NCI-H1436 (cell line): ENCODE data around the gene FBXW8.

Experiments
- DNase-seq: peaks from one replicate; lab custom pipeline; 2025; lab: John Stamatoyannopoulos, UW

The FBXW8 gene

GRCh38 chr12:116955382-116956021, 44.8 kb downstream of the FBXW8 start:
- DNase-seq: no peak

- no peak for DNase-seq
Observed at GRCh38 chr12:116958402-116959197, 47.9 kb downstream of the FBXW8 start.

- DNase-seq: no peak
Observed at GRCh38 chr12:116959198-116959460, 48.4 kb downstream of the FBXW8 start.

GRCh38 chr12:116959845-116960514, 49.2 kb downstream of the FBXW8 start:
- DNase-seq: no peak

GRCh38 chr12:116962197-116962596, 51.4 kb downstream of the FBXW8 start:
- DNase-seq: no peak

GRCh38 chr12:116962783-116963356, 52.1 kb downstream of the FBXW8 start:
- no peak for DNase-seq

- peak; percentile 25 for DNase-seq
Observed at GRCh38 chr12:116964054-116965050, 53.6 kb downstream of the FBXW8 start.

- DNase-seq: no peak
Observed at GRCh38 chr12:116968986-116969385, 58.2 kb downstream of the FBXW8 start.

- DNase-seq: no peak
Observed at GRCh38 chr12:116969615-116970585, 59.1 kb downstream of the FBXW8 start.

- DNase-seq: no peak
Observed at GRCh38 chr12:116971222-116971621, 60.5 kb downstream of the FBXW8 start.

GRCh38 chr12:116975779-116976393, 65.1 kb downstream of the FBXW8 start:
- DNase-seq: no peak

GRCh38 chr12:116977465-116978380, 67.0 kb downstream of the FBXW8 start:
- no peak for DNase-seq

- no peak for DNase-seq
Observed at GRCh38 chr12:116978791-116979508, 68.2 kb downstream of the FBXW8 start.

GRCh38 chr12:116980083-116980482, 69.3 kb downstream of the FBXW8 start:
- no peak for DNase-seq

- DNase-seq: no peak
Observed at GRCh38 chr12:116982791-116983411, 72.2 kb downstream of the FBXW8 start.

GRCh38 chr12:116984098-116984497, 73.3 kb downstream of the FBXW8 start:
- DNase-seq: no peak

GRCh38 chr12:116990329-116990728, 79.6 kb downstream of the FBXW8 start:
- no peak for DNase-seq
